OCI-LY1 (cell line): ENCODE measurements around the gene STAT3.

ENCODE experiments used
- CTCF ChIP-seq: fragments of 200-600 bp; sonication (generic), shearing (Covaris generic); IDR thresholded peaks from 2 replicates; pipeline ENCODE4 v1.5.1; 2017; ENCODE audit warnings: mild to moderate bottlenecking, antibody characterized with exemption, low read length, moderate library complexity, mixed read lengths
- EZH2 ChIP-seq: fragments of 200-600 bp; sonication (generic), shearing (Covaris generic); IDR thresholded peaks from 2 replicates; pipeline ENCODE4 v1.8.0; 2017; ENCODE audit warnings: borderline replicate concordance, mixed run types, mild to moderate bottlenecking, antibody characterized with exemption, low read length, moderate library complexity, mixed read lengths

DNA sequence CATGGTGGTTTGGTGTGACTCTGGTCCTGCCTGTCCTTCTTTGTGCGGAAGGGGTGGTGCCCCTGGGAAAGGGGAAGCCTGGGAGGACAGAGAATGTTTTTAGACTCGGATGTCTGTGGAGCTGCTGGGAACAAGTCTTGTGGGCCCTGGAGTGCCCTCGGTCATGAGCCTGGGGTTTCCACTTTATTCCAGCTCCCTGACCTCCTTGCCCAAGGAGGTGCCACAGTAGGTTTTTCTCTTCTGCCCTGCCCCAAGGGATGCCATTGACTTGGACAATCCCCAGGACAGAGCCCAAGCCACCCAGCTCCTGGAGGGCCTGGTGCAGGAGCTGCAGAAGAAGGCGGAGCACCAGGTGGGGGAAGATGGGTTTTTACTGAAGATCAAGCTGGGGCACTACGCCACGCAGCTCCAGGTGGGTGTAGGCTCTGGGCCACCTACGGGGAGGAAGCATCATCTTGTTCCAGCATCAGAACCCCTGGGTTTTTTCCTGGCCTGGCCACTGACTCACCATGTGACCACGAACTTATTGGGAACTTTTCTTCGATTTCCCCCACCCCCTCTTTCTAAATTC lies 98.5 kb downstream of the STAT3 start:
- TF ChIP-seq EZH2 (no peak), CTCF (no peak)
